Hepatocyte (in vitro differentiated cells): ENCODE data around the gene ACSL4.

ENCODE experiments used
- EZH2 ChIP-seq: fragments of 200-600 bp; sonication (generic); IDR thresholded peaks from 2 replicates; pipeline ENCODE4 v1.6.1; 2016; ENCODE audit warnings: antibody characterized with exemption, mild to moderate bottlenecking, borderline replicate concordance
- TF ChIP-seq, protein P1 (sequence below): fragments of 200-600 bp; sonication (generic); IDR thresholded peaks from 2 replicates; pipeline ENCODE4 v1.5.1; 2016; ENCODE audit warnings: antibody characterized with exemption, mild to moderate bottlenecking; ENCODE audit not compliant: poor library complexity

DNA sequence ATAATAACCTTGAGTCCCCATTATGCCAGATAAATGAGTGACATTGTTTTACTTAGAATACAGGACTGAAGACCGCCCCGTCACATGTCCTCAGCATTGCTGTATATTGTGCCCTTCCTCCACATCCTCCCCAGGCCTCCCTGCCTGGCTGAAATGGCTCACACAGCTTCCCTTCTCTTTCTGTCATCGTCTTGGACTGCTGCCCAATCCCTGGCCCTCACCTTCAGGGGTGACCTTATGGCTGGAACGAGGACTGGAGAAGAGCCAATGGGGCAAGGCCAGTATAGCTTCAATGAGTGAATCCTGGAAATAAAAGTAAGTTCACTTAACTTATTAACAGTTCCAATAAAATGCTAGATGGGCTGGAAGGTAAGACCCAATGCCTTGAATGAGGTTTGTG is 110.8 kb downstream of the ACSL4 start:
- TF ChIP-seq, protein P1, sequence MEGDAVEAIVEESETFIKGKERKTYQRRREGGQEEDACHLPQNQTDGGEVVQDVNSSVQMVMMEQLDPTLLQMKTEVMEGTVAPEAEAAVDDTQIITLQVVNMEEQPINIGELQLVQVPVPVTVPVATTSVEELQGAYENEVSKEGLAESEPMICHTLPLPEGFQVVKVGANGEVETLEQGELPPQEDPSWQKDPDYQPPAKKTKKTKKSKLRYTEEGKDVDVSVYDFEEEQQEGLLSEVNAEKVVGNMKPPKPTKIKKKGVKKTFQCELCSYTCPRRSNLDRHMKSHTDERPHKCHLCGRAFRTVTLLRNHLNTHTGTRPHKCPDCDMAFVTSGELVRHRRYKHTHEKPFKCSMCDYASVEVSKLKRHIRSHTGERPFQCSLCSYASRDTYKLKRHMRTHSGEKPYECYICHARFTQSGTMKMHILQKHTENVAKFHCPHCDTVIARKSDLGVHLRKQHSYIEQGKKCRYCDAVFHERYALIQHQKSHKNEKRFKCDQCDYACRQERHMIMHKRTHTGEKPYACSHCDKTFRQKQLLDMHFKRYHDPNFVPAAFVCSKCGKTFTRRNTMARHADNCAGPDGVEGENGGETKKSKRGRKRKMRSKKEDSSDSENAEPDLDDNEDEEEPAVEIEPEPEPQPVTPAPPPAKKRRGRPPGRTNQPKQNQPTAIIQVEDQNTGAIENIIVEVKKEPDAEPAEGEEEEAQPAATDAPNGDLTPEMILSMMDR, result no peak
- TF ChIP-seq EZH2, result no peak
